Measurements from ENCODE around the gene PCNX2. TPM values are rescaled to one million over a fixed set of nuclear protein-coding genes. Genes with fewer than 3 reads are reported as not detected.

Gene PCNX2
- total RNA-seq, 3 donors from 2014 or later (not counting 1 experiment from before 2014, with no cell fraction given): 12.9 to 25.8 (median 16.0) TPM

DNA sequence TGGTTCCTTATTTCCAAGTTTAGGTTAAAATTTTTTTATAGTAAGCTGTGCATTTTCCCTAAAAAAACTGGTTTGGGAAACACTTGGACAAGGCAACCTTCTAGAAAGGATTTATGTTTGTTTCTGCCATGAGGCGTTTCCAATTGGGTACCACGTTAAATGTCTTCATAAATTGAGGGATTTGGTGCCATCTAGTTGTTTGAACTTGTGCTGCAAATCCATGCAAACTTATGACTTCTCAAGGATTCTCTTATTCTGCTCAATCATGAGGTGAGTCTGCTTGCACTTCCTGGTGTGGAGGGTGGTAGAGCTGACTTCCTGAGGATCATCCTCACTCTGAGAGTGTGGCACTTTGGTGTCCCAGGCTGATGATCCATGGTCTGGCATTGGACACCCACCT is 123.3 kb downstream of the PCNX2 start:
- H3K4me1 ChIP-seq (ENCODE audit: control insufficient read depth, insufficient read depth, low read length): no peaks in the 10 kb centered on the region
- H3K9me3 Mint-ChIP-seq: peaks cover 2% of the 10 kb centered on the region in 2 donors

DNA sequence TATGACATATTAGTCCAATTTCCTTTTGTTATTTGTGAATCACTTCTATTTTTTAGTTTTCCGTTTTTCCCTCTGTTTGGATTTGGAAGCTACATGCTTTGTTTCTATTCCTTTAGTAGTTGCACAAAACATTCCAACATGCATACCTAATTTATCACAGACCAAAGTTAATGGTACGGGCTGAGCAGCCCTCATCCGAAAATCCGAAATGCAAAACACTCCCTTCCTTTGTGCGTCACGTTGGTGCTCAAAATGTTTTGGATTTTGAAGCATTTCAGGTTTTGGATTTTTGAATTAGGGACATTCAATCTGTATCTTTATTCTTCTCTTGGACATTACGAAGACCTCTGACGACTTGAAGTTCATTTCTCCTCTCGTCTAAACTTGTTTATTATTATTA is 124.8 kb downstream of the PCNX2 start:
- no peaks in the 10 kb centered on the region for H3K27me3 ChIP-seq (ENCODE audit: control insufficient read depth, insufficient read depth, low read length)
- DNase-seq (no peak), ATAC-seq (no peak)
- H3K9me3 ChIP-seq (ENCODE audit: control insufficient read depth, insufficient read depth, low read length): no peaks in the 10 kb centered on the region
- H3K4me3 Mint-ChIP-seq: no peak overlapping the region
- no peaks in the 10 kb centered on the region for H3K36me3 ChIP-seq (ENCODE audit: control insufficient read depth, insufficient read depth, low read length)
- TF ChIP-seq, protein P1, sequence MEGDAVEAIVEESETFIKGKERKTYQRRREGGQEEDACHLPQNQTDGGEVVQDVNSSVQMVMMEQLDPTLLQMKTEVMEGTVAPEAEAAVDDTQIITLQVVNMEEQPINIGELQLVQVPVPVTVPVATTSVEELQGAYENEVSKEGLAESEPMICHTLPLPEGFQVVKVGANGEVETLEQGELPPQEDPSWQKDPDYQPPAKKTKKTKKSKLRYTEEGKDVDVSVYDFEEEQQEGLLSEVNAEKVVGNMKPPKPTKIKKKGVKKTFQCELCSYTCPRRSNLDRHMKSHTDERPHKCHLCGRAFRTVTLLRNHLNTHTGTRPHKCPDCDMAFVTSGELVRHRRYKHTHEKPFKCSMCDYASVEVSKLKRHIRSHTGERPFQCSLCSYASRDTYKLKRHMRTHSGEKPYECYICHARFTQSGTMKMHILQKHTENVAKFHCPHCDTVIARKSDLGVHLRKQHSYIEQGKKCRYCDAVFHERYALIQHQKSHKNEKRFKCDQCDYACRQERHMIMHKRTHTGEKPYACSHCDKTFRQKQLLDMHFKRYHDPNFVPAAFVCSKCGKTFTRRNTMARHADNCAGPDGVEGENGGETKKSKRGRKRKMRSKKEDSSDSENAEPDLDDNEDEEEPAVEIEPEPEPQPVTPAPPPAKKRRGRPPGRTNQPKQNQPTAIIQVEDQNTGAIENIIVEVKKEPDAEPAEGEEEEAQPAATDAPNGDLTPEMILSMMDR (IDR thresholded peaks at IDR 0.05): no peak
- H3K4me1 Mint-ChIP-seq: no peaks in the 10 kb centered on the region
- no peaks in the 10 kb centered on the region for H3K27me3 Mint-ChIP-seq (ENCODE audit: low read depth in 2 of 2)
- no peak overlapping the region for H3K4me3 ChIP-seq (ENCODE audit: low read length)
- WGBS (ENCODE audit: insufficient coverage): 98% methylated on average over 5 of the region's 9 CpGs
- no peak overlapping the region for H3K27ac Mint-ChIP-seq
- no peak overlapping the region for H3K27ac ChIP-seq (ENCODE audit: low read length)
- H3K4me1 ChIP-seq (ENCODE audit: control insufficient read depth, insufficient read depth, low read length): no peaks in the 10 kb centered on the region
- intact Hi-C loops (cut with micrococcal nuclease): no loop called here
- peaks cover 15% of the 10 kb centered on the region for H3K36me3 Mint-ChIP-seq
- H3K9me3 Mint-ChIP-seq: peaks cover 2% of the 10 kb centered on the region in 2 donors

More for the DNA sequence above, 123.3 kb downstream of the PCNX2 start:
- Histone ChIP-seq H3K27me3 (ENCODE audit: control insufficient read depth, insufficient read depth, low read length) (no peaks in the 10 kb centered on the region), H3K27ac (ENCODE audit: low read length) (no peak overlapping the region), H3K9me3 (ENCODE audit: control insufficient read depth, insufficient read depth, low read length) (no peaks in the 10 kb centered on the region), H3K36me3 (ENCODE audit: control insufficient read depth, insufficient read depth, low read length) (peaks cover 6% of the 10 kb centered on the region), H3K4me3 (ENCODE audit: low read length) (no peak overlapping the region)
- Mint-ChIP-seq H3K36me3 (peaks cover 18% of the 10 kb centered on the region), H3K27ac (no peak overlapping the region), H3K4me3 (no peak overlapping the region), H3K27me3 (ENCODE audit: low read depth in 2 of 2) (no peaks in the 10 kb centered on the region), H3K4me1 (no peaks in the 10 kb centered on the region)
- DNase-seq: no peak
- ATAC-seq: no peak
- intact Hi-C loops (cut with micrococcal nuclease): no loop called here
- WGBS (ENCODE audit: insufficient coverage): 85% methylated on average over 2 of the region's 2 CpGs
- TF ChIP-seq, protein P1 (IDR thresholded peaks at IDR 0.05): no peak

DNA sequence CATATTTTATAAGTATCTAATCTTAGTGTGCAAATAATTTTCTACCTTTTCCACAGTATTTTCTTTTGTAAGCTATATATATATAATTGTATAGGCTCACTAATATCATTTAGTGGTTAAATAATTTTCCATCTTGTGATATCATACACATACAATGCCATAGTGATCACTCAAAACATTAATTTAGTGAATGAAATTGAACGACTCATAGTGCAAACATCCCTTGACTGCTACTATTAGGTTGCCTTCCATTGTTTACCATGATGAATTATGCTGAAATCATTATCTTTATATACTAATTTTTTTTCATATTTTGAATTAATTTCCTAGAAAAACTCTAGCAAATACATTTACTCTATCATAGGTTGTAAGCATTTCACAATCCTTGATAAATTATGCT is 127.1 kb downstream of the PCNX2 start:
- Mint-ChIP-seq H3K27ac (no peak overlapping the region), H3K4me1 (no peaks in the 10 kb centered on the region), H3K9me3 (peaks cover 2 to 8% of the 10 kb centered on the region in 2 donors), H3K4me3 (no peak overlapping the region), H3K27me3 (ENCODE audit: low read depth in 2 of 2) (no peaks in the 10 kb centered on the region), H3K36me3 (peaks cover 15% of the 10 kb centered on the region)
- WGBS (ENCODE audit: insufficient coverage): no CpG with 5 or more reads among the region's 1 CpG
- H3K4me3 ChIP-seq (ENCODE audit: low read length): no peak overlapping the region
- intact Hi-C loops (cut with micrococcal nuclease): no loop called here
- no peak overlapping the region for H3K27ac ChIP-seq (ENCODE audit: low read length)
- DNase-seq: no peak
- TF ChIP-seq, protein P1 (IDR thresholded peaks at IDR 0.05): no peak
- ATAC-seq: no peak
- H3K9me3 ChIP-seq (ENCODE audit: control insufficient read depth, insufficient read depth, low read length): no peaks in the 10 kb centered on the region
- H3K4me1 ChIP-seq (ENCODE audit: control insufficient read depth, insufficient read depth, low read length): no peaks in the 10 kb centered on the region
- no peaks in the 10 kb centered on the region for H3K27me3 ChIP-seq (ENCODE audit: control insufficient read depth, insufficient read depth, low read length)
- H3K36me3 ChIP-seq (ENCODE audit: control insufficient read depth, insufficient read depth, low read length): no peaks in the 10 kb centered on the region

DNA sequence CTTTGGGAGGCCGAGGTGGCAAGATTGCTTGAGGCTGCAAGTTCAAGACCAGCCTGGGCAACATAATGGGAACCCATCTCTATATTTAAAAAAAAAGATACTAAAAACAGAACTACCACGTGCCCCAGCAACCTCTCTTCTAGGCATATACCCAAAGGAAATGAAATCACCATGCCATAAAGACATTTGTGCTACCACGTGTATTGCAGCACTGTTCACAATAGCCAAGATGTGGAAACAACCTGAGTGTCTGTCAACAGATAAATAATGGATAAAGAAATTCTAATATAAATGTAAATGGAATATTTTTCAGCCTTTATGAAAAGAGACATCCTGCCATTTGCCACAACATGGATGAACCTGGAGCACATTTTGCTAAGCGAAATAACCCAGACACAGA is 128.6 kb downstream of the PCNX2 start:
- H3K4me1 Mint-ChIP-seq: no peaks in the 10 kb centered on the region

More for the DNA sequence above, 128.6 kb downstream of the PCNX2 start:
- no peaks in the 10 kb centered on the region for H3K9me3 ChIP-seq (ENCODE audit: control insufficient read depth, insufficient read depth, low read length)
- H3K27ac ChIP-seq (ENCODE audit: low read length): no peak overlapping the region
- H3K36me3 ChIP-seq (ENCODE audit: control insufficient read depth, insufficient read depth, low read length): no peaks in the 10 kb centered on the region
- H3K4me1 ChIP-seq (ENCODE audit: control insufficient read depth, insufficient read depth, low read length): no peaks in the 10 kb centered on the region
- 62% methylated on average over 4 of the region's 4 CpGs for WGBS (ENCODE audit: insufficient coverage)
- no peak for ATAC-seq
- intact Hi-C loops (cut with micrococcal nuclease): no loop called here
- H3K27me3 Mint-ChIP-seq (ENCODE audit: low read depth in 2 of 2): no peaks in the 10 kb centered on the region
- H3K36me3 Mint-ChIP-seq: peaks cover 5% of the 10 kb centered on the region
- H3K4me3 Mint-ChIP-seq: no peak overlapping the region
- DNase-seq: no peak
- no peaks in the 10 kb centered on the region for H3K27me3 ChIP-seq (ENCODE audit: control insufficient read depth, insufficient read depth, low read length)
- H3K4me3 ChIP-seq (ENCODE audit: low read length): no peak overlapping the region
- no peak overlapping the region for H3K27ac Mint-ChIP-seq
- TF ChIP-seq, protein P1 (IDR thresholded peaks at IDR 0.05): no peak
- H3K9me3 Mint-ChIP-seq: peaks cover 2 to 8% of the 10 kb centered on the region in 2 donors

Measured in natural killer cell (primary cell).